ENCODE results near the gene ACBD6.

Gene ACBD6

DNA sequence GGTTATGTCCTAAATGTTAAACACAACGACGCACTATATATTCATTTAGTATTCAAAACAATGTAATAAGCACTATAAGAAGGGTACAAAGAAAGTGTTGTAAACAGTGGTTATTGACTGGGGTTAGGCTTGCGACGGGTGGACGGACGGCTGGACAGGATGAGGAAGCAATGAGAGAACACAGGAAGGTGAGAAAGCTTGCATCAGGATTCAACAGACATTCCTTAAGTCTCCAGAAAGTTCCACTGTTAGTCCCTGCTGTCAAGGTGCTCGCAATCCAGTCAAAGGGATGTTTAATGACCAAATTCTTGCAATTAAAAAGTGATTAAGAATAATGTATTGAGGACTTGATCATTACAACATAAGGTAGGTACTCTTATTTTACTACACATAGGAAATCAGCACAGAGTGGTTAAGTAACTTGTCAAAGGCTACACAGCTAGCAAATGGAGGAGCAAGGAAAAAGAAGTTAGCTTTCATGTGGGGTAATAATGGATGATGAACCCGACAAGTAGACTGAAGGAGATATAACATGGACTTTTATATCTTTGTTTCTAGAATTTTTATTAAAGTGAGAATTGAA lies 994 bp upstream of the ACBD6 start:
- peak overlapping the region; percentile 92 for H3K27ac ChIP-seq
- TF ChIP-seq, protein P1, sequence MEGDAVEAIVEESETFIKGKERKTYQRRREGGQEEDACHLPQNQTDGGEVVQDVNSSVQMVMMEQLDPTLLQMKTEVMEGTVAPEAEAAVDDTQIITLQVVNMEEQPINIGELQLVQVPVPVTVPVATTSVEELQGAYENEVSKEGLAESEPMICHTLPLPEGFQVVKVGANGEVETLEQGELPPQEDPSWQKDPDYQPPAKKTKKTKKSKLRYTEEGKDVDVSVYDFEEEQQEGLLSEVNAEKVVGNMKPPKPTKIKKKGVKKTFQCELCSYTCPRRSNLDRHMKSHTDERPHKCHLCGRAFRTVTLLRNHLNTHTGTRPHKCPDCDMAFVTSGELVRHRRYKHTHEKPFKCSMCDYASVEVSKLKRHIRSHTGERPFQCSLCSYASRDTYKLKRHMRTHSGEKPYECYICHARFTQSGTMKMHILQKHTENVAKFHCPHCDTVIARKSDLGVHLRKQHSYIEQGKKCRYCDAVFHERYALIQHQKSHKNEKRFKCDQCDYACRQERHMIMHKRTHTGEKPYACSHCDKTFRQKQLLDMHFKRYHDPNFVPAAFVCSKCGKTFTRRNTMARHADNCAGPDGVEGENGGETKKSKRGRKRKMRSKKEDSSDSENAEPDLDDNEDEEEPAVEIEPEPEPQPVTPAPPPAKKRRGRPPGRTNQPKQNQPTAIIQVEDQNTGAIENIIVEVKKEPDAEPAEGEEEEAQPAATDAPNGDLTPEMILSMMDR (IDR thresholded peaks at IDR 0.05): no peak
- no peak for TF ChIP-seq ZFX (IDR thresholded peaks at IDR 0.05; ENCODE audit: borderline replicate concordance)

DNA sequence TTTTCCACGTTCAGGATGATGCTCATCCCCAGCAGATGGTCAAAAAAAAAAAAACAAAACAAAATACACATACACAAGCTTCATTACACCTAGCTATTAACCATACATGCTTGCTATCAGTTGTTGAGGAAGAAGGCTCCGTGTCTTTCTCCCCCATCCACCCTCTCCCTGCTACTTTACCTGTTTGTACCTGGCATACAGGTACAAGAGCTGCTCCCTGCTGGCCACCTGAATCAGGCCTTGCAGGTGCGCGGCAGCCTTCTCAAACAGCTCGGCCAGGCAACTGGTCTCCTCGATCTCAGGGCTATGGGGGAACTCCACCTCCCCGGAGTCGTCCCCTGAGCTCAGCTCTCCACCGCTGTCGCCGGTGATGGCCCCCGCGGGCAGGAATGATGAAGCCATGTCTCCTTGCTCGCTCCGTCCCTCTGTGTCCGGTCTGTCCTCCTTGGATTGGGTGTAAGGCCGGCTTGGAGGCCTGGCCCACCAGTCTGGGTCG lies 464 bp downstream of the ACBD6 start:
- H3K27ac ChIP-seq: peak overlapping the region; percentile 92
- TF ChIP-seq, protein P1 (IDR thresholded peaks at IDR 0.05): peak; percentile 43
- no peak for TF ChIP-seq ZFX (IDR thresholded peaks at IDR 0.05; ENCODE audit: borderline replicate concordance)

DNA sequence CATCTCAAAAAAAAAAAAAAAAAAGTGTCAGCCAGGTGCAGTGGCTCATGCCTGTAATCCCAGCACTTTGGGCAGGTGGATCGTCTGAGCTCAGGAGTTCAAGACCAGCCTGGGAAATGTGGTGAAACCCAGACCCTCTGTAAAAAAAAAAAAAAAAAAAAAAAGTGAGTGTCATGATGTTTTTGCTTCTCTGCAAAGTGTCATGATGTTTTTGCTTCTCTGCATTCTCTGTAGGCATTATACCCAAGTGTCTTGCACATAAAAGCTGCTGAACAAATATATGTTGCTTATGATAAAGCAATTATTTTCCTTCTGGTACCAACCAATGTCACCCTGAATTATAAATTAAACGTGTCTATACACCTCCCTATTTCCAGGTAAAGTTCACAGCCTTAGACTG lies 1.7 kb downstream of the ACBD6 start:
- TF ChIP-seq, protein P1 (IDR thresholded peaks at IDR 0.05): no peak
- TF ChIP-seq ZFX (IDR thresholded peaks at IDR 0.05; ENCODE audit: borderline replicate concordance): no peak
- no peak overlapping the region for H3K27ac ChIP-seq

DNA sequence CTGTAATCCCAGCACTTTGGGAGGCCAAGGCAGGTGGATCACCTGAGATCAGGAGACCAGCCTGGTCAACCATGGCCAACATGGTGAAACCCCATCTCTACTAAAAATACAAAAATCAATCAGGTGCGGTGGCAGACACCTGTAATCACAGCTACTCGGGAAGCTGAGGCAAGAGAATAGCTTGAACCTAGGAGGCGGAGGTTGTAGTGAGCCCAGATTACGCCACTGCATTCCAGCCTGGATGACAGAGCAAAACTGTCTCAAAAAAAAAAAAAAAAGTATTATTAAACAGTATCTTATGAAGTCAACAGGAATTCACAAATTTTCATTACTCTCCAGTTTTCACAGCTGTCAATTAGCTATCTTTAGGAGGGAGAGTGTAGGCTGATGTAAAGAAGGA lies 3.8 kb downstream of the ACBD6 start:
- H3K27ac ChIP-seq: no peak overlapping the region
- TF ChIP-seq, protein P1 (IDR thresholded peaks at IDR 0.05): no peak
- TF ChIP-seq ZFX (IDR thresholded peaks at IDR 0.05; ENCODE audit: borderline replicate concordance): no peak

DNA sequence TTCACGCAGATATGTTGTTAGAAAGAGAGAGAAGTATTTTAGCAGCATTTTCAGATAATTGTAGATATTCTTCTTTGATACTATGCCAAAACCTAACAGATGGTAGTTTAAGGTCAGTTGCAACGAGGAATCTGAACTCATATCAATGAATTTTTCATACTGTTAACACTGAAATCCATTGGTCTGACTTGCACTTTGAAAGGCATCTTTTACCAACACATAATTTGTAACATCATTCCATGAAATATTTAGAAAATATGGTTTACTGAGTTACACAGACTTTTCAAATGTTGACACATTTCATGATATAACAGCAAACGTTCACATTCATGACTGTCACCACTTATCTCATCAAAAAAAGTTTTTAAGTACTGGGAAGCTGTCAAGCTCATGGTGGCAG lies 4.6 kb downstream of the ACBD6 start:
- no peak overlapping the region for H3K27ac ChIP-seq
- TF ChIP-seq ZFX (IDR thresholded peaks at IDR 0.05; ENCODE audit: borderline replicate concordance): no peak
- TF ChIP-seq, protein P1 (IDR thresholded peaks at IDR 0.05): no peak

DNA sequence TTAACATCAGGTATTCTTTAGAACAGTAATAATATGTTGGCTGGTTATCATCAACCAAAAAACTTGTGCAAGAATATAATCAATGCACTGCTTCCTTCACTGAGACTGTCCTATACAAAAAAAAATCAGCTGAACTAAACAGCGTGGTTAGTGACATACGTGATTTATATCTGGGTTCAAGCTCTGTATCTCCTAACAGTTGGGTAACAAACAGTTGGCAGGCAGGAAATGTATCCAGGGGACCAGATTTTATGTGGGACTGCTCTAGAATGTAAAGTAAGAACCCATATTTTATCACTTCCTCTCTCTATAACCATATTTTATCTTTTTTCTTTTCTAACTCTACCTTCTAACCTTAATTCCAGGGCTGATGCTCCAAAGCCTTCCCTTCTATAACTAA lies 8.0 kb downstream of the ACBD6 start:
- no peak for TF ChIP-seq ZFX (IDR thresholded peaks at IDR 0.05; ENCODE audit: borderline replicate concordance)
- TF ChIP-seq, protein P1 (IDR thresholded peaks at IDR 0.05): no peak
- no peak overlapping the region for H3K27ac ChIP-seq

DNA sequence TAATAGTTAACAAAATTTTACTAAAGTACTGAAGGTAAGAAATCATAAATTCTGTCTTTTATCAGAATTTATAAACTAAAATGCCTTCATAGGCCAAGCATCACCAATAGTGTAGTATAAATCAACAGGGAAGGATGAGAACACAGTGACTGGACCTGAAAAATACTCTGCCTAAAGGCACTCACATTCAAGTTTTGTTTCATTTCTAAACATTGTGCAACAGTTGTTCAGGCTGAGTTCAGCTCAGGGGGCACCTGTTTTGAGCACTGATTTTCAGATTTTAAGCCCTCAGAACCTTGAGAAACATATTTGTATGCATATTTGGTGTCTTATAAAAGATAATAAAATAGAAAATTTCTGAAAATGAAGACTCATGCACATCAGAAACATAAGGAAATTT lies 12.4 kb downstream of the ACBD6 start:
- no peak overlapping the region for H3K27ac ChIP-seq
- TF ChIP-seq, protein P1 (IDR thresholded peaks at IDR 0.05): no peak
- TF ChIP-seq ZFX (IDR thresholded peaks at IDR 0.05; ENCODE audit: borderline replicate concordance): no peak

All from 22Rv1 (cell line).